ENCODE results near the gene MYO1B. TPM values are rescaled to one million over a fixed set of nuclear protein-coding genes. Genes with fewer than 3 reads are reported as not detected.

MYO1B gene
- total and polyA plus RNA-seq, 2 donors, result 26.5 to 28.5 TPM

- no peak for DNase-seq (ENCODE audit: low read depth in 6 of 9, low spot score in 9 of 9)
- H3K27ac ChIP-seq (ENCODE audit: low read depth in 1 of 2, low read length in 1 of 2), result no peak overlapping the region
These were observed 58.2 kb downstream of the MYO1B start for GRCh38 chr2:191303140-191304005.

GRCh38 chr2:191304939-191305875 lies 60.0 kb downstream of the MYO1B start:
- H3K4me1 ChIP-seq (ENCODE audit: control insufficient read depth in 2 of 2, insufficient read depth in 2 of 2, low read length in 2 of 2), result peaks cover 0 to 7% of the 10 kb centered on the region in 2 donors
- H3K4me3 ChIP-seq (ENCODE audit: low read length in 2 of 2), result no peak overlapping the region
- no peaks in the 10 kb centered on the region for H3K36me3 ChIP-seq (ENCODE audit: control insufficient read depth in 2 of 2, insufficient read depth in 2 of 2, low read length in 1 of 2)
- no peaks in the 10 kb centered on the region for H3K9me3 ChIP-seq (ENCODE audit: control insufficient read depth in 2 of 2, insufficient read depth in 1 of 2, low read length in 1 of 2)
- peak overlapping the region; percentile 7 to 33 for H3K27ac ChIP-seq (ENCODE audit: low read depth in 1 of 2, low read length in 1 of 2)
- H3K27me3 ChIP-seq (ENCODE audit: control insufficient read depth in 2 of 2, insufficient read depth in 1 of 2, low read length in 1 of 2), result no peaks in the 10 kb centered on the region
- WGBS, result 94% methylated on average over 8 of the region's 8 CpGs
- DNase-seq (ENCODE audit: low read depth in 6 of 9, low spot score in 9 of 9), result no peak

More at GRCh38 chr2:191303140-191304005, 58.2 kb downstream of the MYO1B start:
- Histone ChIP-seq H3K9me3 (ENCODE audit: control insufficient read depth in 2 of 2, insufficient read depth in 1 of 2, low read length in 1 of 2) (no peaks in the 10 kb centered on the region), H3K27me3 (ENCODE audit: control insufficient read depth in 2 of 2, insufficient read depth in 1 of 2, low read length in 1 of 2) (no peaks in the 10 kb centered on the region), H3K4me1 (ENCODE audit: control insufficient read depth in 2 of 2, insufficient read depth in 2 of 2, low read length in 2 of 2) (peaks cover 0 to 7% of the 10 kb centered on the region in 2 donors), H3K36me3 (ENCODE audit: control insufficient read depth in 2 of 2, insufficient read depth in 2 of 2, low read length in 1 of 2) (no peaks in the 10 kb centered on the region), H3K4me3 (ENCODE audit: low read length in 2 of 2) (no peak overlapping the region)
- 78% methylated on average over 5 of the region's 5 CpGs for WGBS

GRCh38 chr2:191308026-191308425 lies 62.8 kb downstream of the MYO1B start:
- over 99% methylated on average over 2 of the region's 2 CpGs for whole genome bisulfite sequencing
- no peaks in the 10 kb centered on the region for H3K27me3 ChIP-seq (ENCODE audit: control insufficient read depth in 2 of 2, insufficient read depth in 1 of 2, low read length in 1 of 2)
- H3K36me3 ChIP-seq (ENCODE audit: control insufficient read depth in 2 of 2, insufficient read depth in 2 of 2, low read length in 1 of 2), result no peaks in the 10 kb centered on the region
- no peaks in the 10 kb centered on the region for H3K9me3 ChIP-seq (ENCODE audit: control insufficient read depth in 2 of 2, insufficient read depth in 1 of 2, low read length in 1 of 2)
- no peak for DNase-seq (ENCODE audit: low read depth in 6 of 9, low spot score in 9 of 9)
- peaks cover 0 to 7% of the 10 kb centered on the region in 2 donors for H3K4me1 ChIP-seq (ENCODE audit: control insufficient read depth in 2 of 2, insufficient read depth in 2 of 2, low read length in 2 of 2)
- no peak overlapping the region for H3K4me3 ChIP-seq (ENCODE audit: low read length in 2 of 2)
- no peak overlapping the region for H3K27ac ChIP-seq (ENCODE audit: low read depth in 1 of 2, low read length in 1 of 2)

- Histone ChIP-seq H3K36me3 (ENCODE audit: control insufficient read depth in 2 of 2, insufficient read depth in 2 of 2, low read length in 1 of 2) (no peaks in the 10 kb centered on the region), H3K4me3 (ENCODE audit: low read length in 2 of 2) (no peak overlapping the region), H3K27me3 (ENCODE audit: control insufficient read depth in 2 of 2, insufficient read depth in 1 of 2, low read length in 1 of 2) (no peaks in the 10 kb centered on the region), H3K4me1 (ENCODE audit: control insufficient read depth in 2 of 2, insufficient read depth in 2 of 2, low read length in 2 of 2) (no peaks in the 10 kb centered on the region), H3K9me3 (ENCODE audit: control insufficient read depth in 2 of 2, insufficient read depth in 1 of 2, low read length in 1 of 2) (no peaks in the 10 kb centered on the region), H3K27ac (ENCODE audit: low read depth in 1 of 2, low read length in 1 of 2) (no peak overlapping the region)
- no peak for DNase-seq (ENCODE audit: low read depth in 6 of 9, low spot score in 9 of 9)
- 98% methylated on average over 4 of the region's 4 CpGs for WGBS
These were observed 66.0 kb downstream of the MYO1B start for GRCh38 chr2:191311156-191311555.

GRCh38 chr2:191311627-191312026 lies 66.4 kb downstream of the MYO1B start:
- H3K9me3 ChIP-seq (ENCODE audit: control insufficient read depth in 2 of 2, insufficient read depth in 1 of 2, low read length in 1 of 2), result no peaks in the 10 kb centered on the region
- DNase-seq (ENCODE audit: low read depth in 6 of 9, low spot score in 9 of 9), result no peak
- H3K27ac ChIP-seq (ENCODE audit: low read depth in 1 of 2, low read length in 1 of 2), result no peak overlapping the region

GRCh38 chr2:191312163-191312562 lies 67.0 kb downstream of the MYO1B start:
- H3K27ac ChIP-seq (ENCODE audit: low read depth in 1 of 2, low read length in 1 of 2), result no peak overlapping the region
- WGBS, result 98% methylated on average over 3 of the region's 3 CpGs

More at GRCh38 chr2:191311627-191312026, 66.4 kb downstream of the MYO1B start:
- Histone ChIP-seq H3K4me1 (ENCODE audit: control insufficient read depth in 2 of 2, insufficient read depth in 2 of 2, low read length in 2 of 2) (no peaks in the 10 kb centered on the region), H3K36me3 (ENCODE audit: control insufficient read depth in 2 of 2, insufficient read depth in 2 of 2, low read length in 1 of 2) (no peaks in the 10 kb centered on the region), H3K27me3 (ENCODE audit: control insufficient read depth in 2 of 2, insufficient read depth in 1 of 2, low read length in 1 of 2) (no peaks in the 10 kb centered on the region), H3K4me3 (ENCODE audit: low read length in 2 of 2) (no peak overlapping the region)
- WGBS, result 96% methylated on average over 1 of the region's 1 CpG

GRCh38 chr2:191312662-191313061 lies 67.5 kb downstream of the MYO1B start:
- Histone ChIP-seq H3K4me3 (ENCODE audit: low read length in 2 of 2) (no peak overlapping the region), H3K9me3 (ENCODE audit: control insufficient read depth in 2 of 2, insufficient read depth in 1 of 2, low read length in 1 of 2) (no peaks in the 10 kb centered on the region), H3K36me3 (ENCODE audit: control insufficient read depth in 2 of 2, insufficient read depth in 2 of 2, low read length in 1 of 2) (no peaks in the 10 kb centered on the region), H3K4me1 (ENCODE audit: control insufficient read depth in 2 of 2, insufficient read depth in 2 of 2, low read length in 2 of 2) (no peaks in the 10 kb centered on the region), H3K27ac (ENCODE audit: low read depth in 1 of 2, low read length in 1 of 2) (no peak overlapping the region), H3K27me3 (ENCODE audit: control insufficient read depth in 2 of 2, insufficient read depth in 1 of 2, low read length in 1 of 2) (no peaks in the 10 kb centered on the region)
- DNase-seq (ENCODE audit: low read depth in 6 of 9, low spot score in 9 of 9), result no peak
- 95% methylated on average over 1 of the region's 1 CpG for WGBS

More at GRCh38 chr2:191312163-191312562, 67.0 kb downstream of the MYO1B start:
- H3K36me3 ChIP-seq (ENCODE audit: control insufficient read depth in 2 of 2, insufficient read depth in 2 of 2, low read length in 1 of 2), result no peaks in the 10 kb centered on the region
- no peaks in the 10 kb centered on the region for H3K4me1 ChIP-seq (ENCODE audit: control insufficient read depth in 2 of 2, insufficient read depth in 2 of 2, low read length in 2 of 2)
- H3K9me3 ChIP-seq (ENCODE audit: control insufficient read depth in 2 of 2, insufficient read depth in 1 of 2, low read length in 1 of 2), result no peaks in the 10 kb centered on the region
- no peak for DNase-seq (ENCODE audit: low read depth in 6 of 9, low spot score in 9 of 9)
- H3K4me3 ChIP-seq (ENCODE audit: low read length in 2 of 2), result no peak overlapping the region
- no peaks in the 10 kb centered on the region for H3K27me3 ChIP-seq (ENCODE audit: control insufficient read depth in 2 of 2, insufficient read depth in 1 of 2, low read length in 1 of 2)

GRCh38 chr2:191314697-191315364 lies 69.6 kb downstream of the MYO1B start:
- Histone ChIP-seq H3K4me3 (ENCODE audit: low read length in 2 of 2) (no peak overlapping the region), H3K4me1 (ENCODE audit: control insufficient read depth in 2 of 2, insufficient read depth in 2 of 2, low read length in 2 of 2) (peaks cover 0 to 5% of the 10 kb centered on the region in 2 donors), H3K27ac (ENCODE audit: low read depth in 1 of 2, low read length in 1 of 2) (no peak overlapping the region), H3K9me3 (ENCODE audit: control insufficient read depth in 2 of 2, insufficient read depth in 1 of 2, low read length in 1 of 2) (no peaks in the 10 kb centered on the region), H3K27me3 (ENCODE audit: control insufficient read depth in 2 of 2, insufficient read depth in 1 of 2, low read length in 1 of 2) (no peaks in the 10 kb centered on the region), H3K36me3 (ENCODE audit: control insufficient read depth in 2 of 2, insufficient read depth in 2 of 2, low read length in 1 of 2) (no peaks in the 10 kb centered on the region)
- DNase-seq (ENCODE audit: low read depth in 6 of 9, low spot score in 9 of 9), result no peak
- WGBS, result 97% methylated on average over 6 of the region's 6 CpGs

Measured in thymus (tissue), 11 donors.